HEK293T (cell line): ENCODE measurements around the gene RNF208.
A peak's percentile ranks its signal among the peaks of the same experiment; 100 is the strongest.

Source experiments
- CTCF ChIA-PET: fragments of 350-600 bp; formaldehyde crosslinking; extraction: SDS; loops from one replicate; lab custom pipeline; 2021; ENCODE audit warnings: antibody characterized with exemption, inconsistent platforms; lab: Yijun Ruan, JAX
- POLR2A ChIA-PET: fragments of 350-600 bp; formaldehyde crosslinking; extraction: SDS; loops from one replicate; lab custom pipeline; 2020; ENCODE audit warnings: antibody characterized with exemption, inconsistent platforms; lab: Yijun Ruan, JAX
- DNase-seq: peaks from one replicate; pipeline ENCODE4 v3.0.0; 2012; ENCODE audit warnings: mixed read lengths; ENCODE audit errors: extremely low spot score
- ARNT ChIP-seq: fragments of 450-650 bp; IDR thresholded peaks from 2 replicates; pipeline ENCODE4 v1.6.1; 2017; ENCODE audit warnings: mild to moderate bottlenecking
- BHLHE40 ChIP-seq: fragments of 450-650 bp; IDR thresholded peaks from 2 replicates; pipeline ENCODE4 v1.6.1; 2016; ENCODE audit warnings: mild to moderate bottlenecking, moderate library complexity, borderline replicate concordance
- CTBP1 ChIP-seq: fragments of 450-650 bp; IDR thresholded peaks from 2 replicates; pipeline ENCODE4 v1.6.1; 2016; ENCODE audit warnings: borderline replicate concordance
- ELF4 ChIP-seq: fragments of 450-650 bp; IDR thresholded peaks from 2 replicates; pipeline ENCODE4 v1.6.1; 2017; ENCODE audit warnings: antibody characterized with exemption
- FOXA1 ChIP-seq: fragments of 450-650 bp; IDR thresholded peaks from 2 replicates; pipeline ENCODE4 v1.6.1; 2016; ENCODE audit warnings: mild to moderate bottlenecking
- FOXK2 ChIP-seq: fragments of 450-650 bp; IDR thresholded peaks from 2 replicates; pipeline ENCODE4 v1.6.1; 2016; ENCODE audit warnings: mild to moderate bottlenecking
- FOXM1 ChIP-seq: fragments of 450-650 bp; IDR thresholded peaks from 2 replicates; pipeline ENCODE4 v1.6.1; 2017; ENCODE audit warnings: mild to moderate bottlenecking, borderline replicate concordance
- HDGF ChIP-seq: fragments of 450-650 bp; IDR thresholded peaks from 2 replicates; pipeline ENCODE4 v1.6.1; 2017; ENCODE audit warnings: antibody characterized with exemption, borderline replicate concordance
- L3MBTL2 ChIP-seq: fragments of 450-650 bp; conservative IDR thresholded peaks from 2 replicates; pipeline ENCODE4 v1.6.1; 2016; ENCODE audit warnings: mild to moderate bottlenecking
- LEF1 ChIP-seq: fragments of 450-650 bp; IDR thresholded peaks from 2 replicates; pipeline ENCODE4 v1.6.1; 2017; ENCODE audit warnings: mild to moderate bottlenecking, borderline replicate concordance
- NFRKB ChIP-seq: fragments of 450-650 bp; IDR thresholded peaks from 2 replicates; pipeline ENCODE4 v1.6.1; 2016; ENCODE audit warnings: mild to moderate bottlenecking, moderate library complexity
- SP1 ChIP-seq: fragments of 450-650 bp; IDR thresholded peaks from 2 replicates; pipeline ENCODE4 v1.6.1; 2017
- SUZ12 ChIP-seq: fragments of 450-650 bp; IDR thresholded peaks from 2 replicates; pipeline ENCODE4 v1.6.1; 2016; ENCODE audit warnings: mild to moderate bottlenecking
- TARDBP ChIP-seq: fragments of 450-650 bp; IDR thresholded peaks from 2 replicates; pipeline ENCODE4 v1.6.1; 2016
- ZNF384 ChIP-seq: fragments of 450-650 bp; IDR thresholded peaks from 2 replicates; pipeline ENCODE4 v1.6.1; 2016
- TF ChIP-seq, protein P1 (sequence below): fragments of 450-650 bp; IDR thresholded peaks from 2 replicates; pipeline ENCODE4 v1.6.1; 2016

Gene RNF208

DNA sequence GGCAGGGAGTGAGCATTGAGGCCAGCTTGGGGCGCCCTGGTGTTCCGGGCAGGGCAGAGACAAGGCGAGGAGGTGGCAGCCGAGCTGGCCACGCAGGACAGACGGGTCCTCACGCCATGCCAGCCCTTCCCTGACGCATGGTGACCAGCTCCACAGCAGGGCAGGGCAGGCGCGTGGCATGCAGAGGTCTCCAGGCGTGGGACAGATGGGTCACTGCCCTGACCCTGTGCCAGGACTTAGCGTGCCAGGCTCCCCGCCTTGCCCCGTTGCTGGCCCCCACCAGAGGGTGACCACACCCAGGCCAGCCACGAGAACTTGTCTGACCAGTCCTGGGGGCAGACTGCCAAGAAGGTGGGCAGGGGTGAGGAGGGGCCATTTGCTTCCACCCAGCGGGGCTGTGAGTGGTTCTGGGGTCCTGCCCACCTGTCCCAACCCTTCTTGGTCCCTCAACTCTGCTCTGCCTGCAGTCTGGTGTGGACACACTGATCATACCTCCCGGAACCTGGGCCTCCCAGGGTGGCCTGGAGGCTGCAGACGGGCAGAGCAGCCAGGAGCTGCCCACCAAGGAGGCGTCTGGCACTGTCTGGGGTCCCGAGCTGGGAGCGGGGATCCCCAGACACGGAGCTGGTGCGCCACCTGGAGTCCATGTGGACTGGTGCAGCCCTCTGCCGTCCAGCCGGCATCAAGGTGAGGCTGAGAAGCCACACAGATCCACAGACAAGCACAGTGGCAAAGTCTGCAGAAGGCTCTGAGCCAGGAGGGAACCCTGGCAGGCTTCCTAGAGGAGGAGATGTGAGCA lies 5.2 kb upstream of the RNF208 start, which contains the start of gene RNF224:
Gene RNF224, plus strand, starts transcription at position 449 of the 799 bp plus-strand sequence. CDS start 834 bp downstream, outside the sequence.
- ChIA-PET POLR2A (interaction anchor here (0.7 to 1.8 kb wide), 6 partner anchors 22 to 141 kb away, joined by 3 to 6 read pairs (median 4); partner anchors contain the start of genes ANAPC2, MAN1B1, NDOR1 and SSNA1), CTCF (interaction anchor here (0.6 to 1.7 kb wide), 5 partner anchors 9 to 178 kb away, joined by 3 to 9 read pairs (median 4); no protein-coding TSS in a partner anchor)
- TF ChIP-seq FOXM1 = no peak
- TF ChIP-seq SP1 = no peak
- TF ChIP-seq CTBP1 = no peak
- DNase-seq = peak; percentile 75

DNA sequence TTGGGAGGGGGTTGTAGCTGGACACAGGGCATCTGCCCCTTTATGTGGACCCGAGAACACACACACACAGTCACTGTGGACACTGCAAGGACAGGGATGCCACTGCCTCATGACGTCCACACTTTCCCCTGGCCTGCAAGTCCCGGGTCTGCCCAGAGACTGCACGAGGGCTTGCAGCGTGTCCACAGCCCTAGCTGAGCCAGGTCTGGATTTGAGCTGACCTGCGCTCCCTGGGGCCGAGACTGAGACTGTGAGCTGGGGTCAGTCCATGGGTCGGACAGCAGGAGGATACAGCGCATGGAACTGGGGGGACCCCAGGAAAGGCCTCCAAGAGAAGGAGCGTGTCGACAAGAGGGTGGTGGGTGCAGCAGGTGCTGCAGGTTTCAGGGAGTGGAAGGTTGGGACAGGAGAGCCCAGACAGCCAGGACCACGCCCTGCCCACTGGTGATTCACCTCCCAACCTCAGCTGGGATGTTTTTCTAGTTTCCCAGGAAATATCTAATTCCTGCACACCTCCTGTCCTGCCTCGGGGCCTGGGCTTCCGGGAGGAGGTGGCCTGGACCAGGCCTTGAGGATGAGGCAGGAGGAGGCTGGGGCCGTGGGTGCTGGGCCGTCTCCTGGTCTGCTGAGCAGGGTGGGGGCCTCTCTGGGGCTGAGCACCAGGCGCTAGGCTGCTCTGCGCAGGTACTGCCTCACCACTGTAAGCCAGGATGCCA lies 4.5 kb upstream of the RNF208 start:
- CTCF ChIA-PET = interaction anchor here (1.0 to 1.1 kb wide), 2 partner anchors 50 to 177 kb away, joined by 3 read pairs; no protein-coding TSS in a partner anchor
- no peak for TF ChIP-seq HDGF
- no peak for TF ChIP-seq ELF4
- TF ChIP-seq SUZ12 = no peak
- TF ChIP-seq L3MBTL2 = no peak
- no peak for TF ChIP-seq BHLHE40
- no peak for DNase-seq
- POLR2A ChIA-PET = interaction anchor here (0.7 to 1.8 kb wide), 7 partner anchors 12 to 140 kb away, joined by 3 to 6 read pairs (median 3); partner anchors contain the start of genes ANAPC2, MAN1B1, NDOR1 and SSNA1

DNA sequence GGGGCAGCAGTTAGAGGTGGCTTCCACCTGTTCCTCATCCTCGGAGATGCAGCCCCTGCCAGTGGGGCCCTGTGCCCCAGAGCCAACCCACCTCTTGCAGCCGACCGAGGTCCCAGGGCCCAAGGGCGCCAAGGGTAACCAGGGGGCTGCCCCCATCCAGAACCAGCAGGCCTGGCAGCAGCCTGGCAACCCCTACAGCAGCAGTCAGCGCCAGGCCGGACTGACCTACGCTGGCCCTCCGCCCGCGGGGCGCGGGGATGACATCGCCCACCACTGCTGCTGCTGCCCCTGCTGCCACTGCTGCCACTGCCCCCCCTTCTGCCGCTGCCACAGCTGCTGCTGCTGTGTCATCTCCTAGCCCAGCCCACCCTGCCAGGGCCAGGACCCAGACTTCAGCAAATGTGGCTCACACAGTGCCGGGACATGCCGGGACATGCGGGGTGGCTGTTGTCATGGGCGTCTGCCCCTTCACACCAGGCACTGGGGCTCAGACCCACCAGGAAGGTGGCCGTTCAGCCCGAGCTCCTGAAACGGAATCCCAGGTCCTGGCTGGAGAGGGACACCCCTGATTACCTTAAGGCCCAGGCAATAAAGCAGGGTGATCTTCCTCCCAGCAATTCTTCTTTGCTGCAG lies 3.8 kb upstream of the RNF208 start:
- POLR2A ChIA-PET = interaction anchor here (0.7 to 1.8 kb wide), 10 partner anchors 11 to 139 kb away, joined by 3 to 6 read pairs (median 3); partner anchors contain the start of genes ANAPC2, MAN1B1, SSNA1 and TPRN
- DNase-seq = no peak
- CTCF ChIA-PET = interaction anchor here (1.0 kb wide), 1 partner anchor 49 kb away, joined by 3 read pairs; no protein-coding TSS in a partner anchor
- TF ChIP-seq LEF1 (no peak), FOXA1 (no peak), FOXM1 (no peak), NFRKB (no peak), TARDBP (no peak), ARNT (no peak), L3MBTL2 (no peak), BHLHE40 (no peak), SP1 (no peak), ELF4 (no peak), HDGF (no peak), ZNF384 (no peak), CTBP1 (no peak), SUZ12 (no peak), FOXK2 (no peak)
- TF ChIP-seq, protein P1, sequence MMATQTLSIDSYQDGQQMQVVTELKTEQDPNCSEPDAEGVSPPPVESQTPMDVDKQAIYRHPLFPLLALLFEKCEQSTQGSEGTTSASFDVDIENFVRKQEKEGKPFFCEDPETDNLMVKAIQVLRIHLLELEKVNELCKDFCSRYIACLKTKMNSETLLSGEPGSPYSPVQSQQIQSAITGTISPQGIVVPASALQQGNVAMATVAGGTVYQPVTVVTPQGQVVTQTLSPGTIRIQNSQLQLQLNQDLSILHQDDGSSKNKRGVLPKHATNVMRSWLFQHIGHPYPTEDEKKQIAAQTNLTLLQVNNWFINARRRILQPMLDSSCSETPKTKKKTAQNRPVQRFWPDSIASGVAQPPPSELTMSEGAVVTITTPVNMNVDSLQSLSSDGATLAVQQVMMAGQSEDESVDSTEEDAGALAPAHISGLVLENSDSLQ = no peak

DNA sequence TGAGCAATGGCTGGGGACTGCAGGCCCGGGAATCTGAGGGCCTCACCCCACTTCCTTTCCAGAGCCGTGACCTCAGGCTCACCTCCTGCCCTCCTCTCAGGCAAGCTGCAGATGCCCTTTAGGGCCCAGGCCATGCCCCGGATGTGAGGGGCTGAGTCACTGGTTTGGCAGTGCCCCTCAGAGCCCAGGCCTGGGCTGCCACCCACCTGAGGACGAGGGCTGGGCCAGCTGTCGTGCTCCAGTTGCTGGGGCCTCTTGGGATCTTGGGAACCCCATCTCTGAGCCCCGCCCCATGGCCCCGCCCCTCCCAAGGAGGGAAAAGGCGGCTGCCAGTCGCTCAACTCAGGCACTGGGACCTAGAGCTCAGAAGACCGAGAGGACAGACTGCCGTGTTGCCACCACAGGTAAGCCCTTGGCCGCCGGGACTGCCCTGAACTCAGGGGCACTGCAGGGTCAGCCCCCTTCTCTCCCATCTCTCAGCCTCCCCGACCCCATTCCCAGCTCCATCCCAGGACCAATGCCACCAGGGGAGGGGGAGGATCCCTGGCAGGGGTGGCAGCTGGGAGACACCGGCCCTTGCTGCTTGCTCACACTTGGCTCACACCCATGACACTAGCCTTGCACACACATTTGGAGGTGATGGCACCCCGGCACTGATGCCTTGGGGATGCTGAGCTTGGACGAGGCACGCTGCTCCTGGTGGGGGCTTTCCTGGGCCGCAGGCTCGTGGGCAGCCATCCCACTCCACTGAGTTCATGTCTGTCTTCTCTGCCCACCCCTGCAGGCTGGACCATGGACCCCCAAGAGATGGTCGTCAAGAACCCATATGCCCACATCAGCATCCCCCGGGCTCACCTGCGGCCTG lies 3.0 kb upstream of the RNF208 start, which contains the start of gene CYSRT1:
Gene CYSRT1, plus strand, starts transcription at position 345 of the 865 bp plus-strand sequence. Its CDS starts 448 bp downstream, at position 793.
- CTCF ChIA-PET = interaction anchor here (1.0 kb wide), 1 partner anchor 12 kb away, joined by 3 read pairs; no protein-coding TSS in a partner anchor
- POLR2A ChIA-PET = interaction anchor here (0.7 to 1.5 kb wide), 8 partner anchors 11 to 138 kb away, joined by 3 to 6 read pairs (median 3); partner anchors contain the start of genes MAN1B1, NELFB, SSNA1 and TPRN
- DNase-seq = no peak
- TF ChIP-seq TARDBP (no peak), SUZ12 (no peak), BHLHE40 (no peak), FOXK2 (no peak), LEF1 (no peak), ZNF384 (no peak), HDGF (no peak), CTBP1 (no peak), ARNT (no peak), SP1 (no peak), ELF4 (no peak), L3MBTL2 (no peak), FOXM1 (no peak)
- TF ChIP-seq, protein P1 = no peak
